Subcutaneous abdominal adipose tissue (tissue), 5 donors: ENCODE data around the gene NOTCH2.

Source experiments
- H3K27ac ChIP-seq: one replicate; pipeline ENCODE4 v1.7.0; 2013; ENCODE audit warnings: low read depth, mild to moderate bottlenecking, inconsistent platforms, low read length, moderate library complexity
- H3K27me3 ChIP-seq, 5 donors: one replicate each; pipeline ENCODE4 v1.7.0; 2013; ENCODE audit warnings: low read length in 5 of 5, inconsistent platforms in 1 of 5; ENCODE audit not compliant: control insufficient read depth in 5 of 5, insufficient read depth in 4 of 5
- H3K36me3 ChIP-seq, 5 donors: one replicate each; pipeline ENCODE4 v1.7.0; 2013; ENCODE audit warnings: low read length in 5 of 5; ENCODE audit not compliant: control insufficient read depth in 5 of 5, insufficient read depth in 5 of 5
- H3K4me1 ChIP-seq, 5 donors: one replicate each; pipeline ENCODE4 v1.7.0; 2013; ENCODE audit warnings: low read length in 5 of 5, mild to moderate bottlenecking in 3 of 5, moderate library complexity in 1 of 5; ENCODE audit not compliant: control insufficient read depth in 5 of 5, insufficient read depth in 5 of 5
- H3K4me3 ChIP-seq, 5 donors: one replicate each; pipeline ENCODE4 v1.7.0; 2013; ENCODE audit warnings: low read length in 5 of 5, low read depth in 1 of 5
- H3K9ac ChIP-seq, 5 donors: one replicate each; pipeline ENCODE4 v1.7.0; 2013; ENCODE audit warnings: low read length in 5 of 5, mild to moderate bottlenecking in 4 of 5, moderate library complexity in 3 of 5
- H3K9me3 ChIP-seq, 5 donors: one replicate each; pipeline ENCODE4 v1.7.0; 2013; ENCODE audit warnings: low read length in 5 of 5; ENCODE audit not compliant: control insufficient read depth in 5 of 5
- donor health status: healthy.
- donor health status: healthy.
- donor health status: healthy.
- donor health status: healthy.
- donor health status: healthy.

Gene NOTCH2

GRCh38 chr1:119898530-119898929, 170.9 kb downstream of the NOTCH2 start:
- no peak overlapping the region for H3K9ac ChIP-seq
- no peak overlapping the region for H3K27ac ChIP-seq
- no peak overlapping the region for H3K4me3 ChIP-seq
- no peaks in the 10 kb centered on the region for H3K4me1 ChIP-seq
- no peaks in the 10 kb centered on the region for H3K9me3 ChIP-seq
- peaks cover 0 to 11% (median 3%) of the 10 kb centered on the region in 5 donors for H3K27me3 ChIP-seq
- H3K36me3 ChIP-seq, result no peaks in the 10 kb centered on the region

- Histone ChIP-seq H3K4me3 (no peak within 1 kb of the TSS), H3K27ac (no peak within 1 kb of the TSS), H3K4me1 (no peaks in the 10 kb centered on the region), H3K9me3 (no peaks in the 10 kb centered on the region), H3K36me3 (no peaks in the 10 kb centered on the region), H3K9ac (no peak within 1 kb of the TSS), H3K27me3 (peaks cover 0 to 11% (median 3%) of the 10 kb centered on the region in 5 donors)
Observed at GRCh38 chr1:119896303-119896702, 173.2 kb downstream of the NOTCH2 start, which contains the start of gene ADAM30. ADAM30 (minus strand) TSS chr1:119896515; CDS start chr1:119896336, 179 bp downstream.

GRCh38 chr1:119895102-119895501, 174.4 kb downstream of the NOTCH2 start:
- no peak overlapping the region for H3K4me3 ChIP-seq
- no peaks in the 10 kb centered on the region for H3K9me3 ChIP-seq
- H3K9ac ChIP-seq, result no peak overlapping the region
- H3K27me3 ChIP-seq, result peaks cover 0 to 11% (median 3%) of the 10 kb centered on the region in 5 donors
- no peak overlapping the region for H3K27ac ChIP-seq
- no peaks in the 10 kb centered on the region for H3K4me1 ChIP-seq
- no peaks in the 10 kb centered on the region for H3K36me3 ChIP-seq

GRCh38 chr1:119893827-119894700, 175.4 kb downstream of the NOTCH2 start:
- H3K9me3 ChIP-seq, result no peaks in the 10 kb centered on the region
- no peaks in the 10 kb centered on the region for H3K36me3 ChIP-seq
- H3K4me3 ChIP-seq, result no peak overlapping the region
- H3K9ac ChIP-seq, result no peak overlapping the region
- H3K4me1 ChIP-seq, result no peaks in the 10 kb centered on the region
- no peak overlapping the region for H3K27ac ChIP-seq
- H3K27me3 ChIP-seq, result peaks cover 0 to 11% (median 3%) of the 10 kb centered on the region in 5 donors

GRCh38 chr1:119893238-119893791, 176.1 kb downstream of the NOTCH2 start:
- H3K4me1 ChIP-seq, result no peaks in the 10 kb centered on the region
- peaks cover 0 to 11% (median 3%) of the 10 kb centered on the region in 5 donors for H3K27me3 ChIP-seq
- H3K9me3 ChIP-seq, result peaks cover 0 to 4% (median 0%) of the 10 kb centered on the region in 5 donors
- no peak overlapping the region for H3K9ac ChIP-seq
- H3K36me3 ChIP-seq, result no peaks in the 10 kb centered on the region
- H3K27ac ChIP-seq, result no peak overlapping the region
- H3K4me3 ChIP-seq, result no peak overlapping the region

GRCh38 chr1:119891386-119891785, 178.1 kb downstream of the NOTCH2 start:
- no peaks in the 10 kb centered on the region for H3K4me1 ChIP-seq
- H3K4me3 ChIP-seq, result no peak overlapping the region
- H3K36me3 ChIP-seq, result no peaks in the 10 kb centered on the region
- H3K27me3 ChIP-seq, result peaks cover 0 to 9% (median 3%) of the 10 kb centered on the region in 5 donors
- H3K9ac ChIP-seq, result no peak overlapping the region
- peaks cover 0 to 4% (median 0%) of the 10 kb centered on the region in 5 donors for H3K9me3 ChIP-seq
- no peak overlapping the region for H3K27ac ChIP-seq

GRCh38 chr1:119888476-119888875, 181.0 kb downstream of the NOTCH2 start:
- H3K27ac ChIP-seq, result no peak overlapping the region
- H3K27me3 ChIP-seq, result no peaks in the 10 kb centered on the region
- H3K4me3 ChIP-seq, result no peak overlapping the region
- no peaks in the 10 kb centered on the region for H3K36me3 ChIP-seq
- H3K9ac ChIP-seq, result no peak overlapping the region
- H3K4me1 ChIP-seq, result peaks cover 0 to 9% (median 6%) of the 10 kb centered on the region in 5 donors
- peaks cover 0 to 4% (median 0%) of the 10 kb centered on the region in 5 donors for H3K9me3 ChIP-seq

- peaks cover 0 to 12% (median 6%) of the 10 kb centered on the region in 5 donors for H3K4me1 ChIP-seq
- peaks cover 0 to 4% (median 0%) of the 10 kb centered on the region in 5 donors for H3K9me3 ChIP-seq
- no peak overlapping the region for H3K4me3 ChIP-seq
- no peaks in the 10 kb centered on the region for H3K36me3 ChIP-seq
- no peaks in the 10 kb centered on the region for H3K27me3 ChIP-seq
- H3K27ac ChIP-seq, result no peak overlapping the region
- H3K9ac ChIP-seq, result no peak overlapping the region
Observed at GRCh38 chr1:119887427-119887826, 182.0 kb downstream of the NOTCH2 start.

GRCh38 chr1:119885903-119886783, 183.3 kb downstream of the NOTCH2 start:
- no peaks in the 10 kb centered on the region for H3K27me3 ChIP-seq
- no peaks in the 10 kb centered on the region for H3K36me3 ChIP-seq
- no peak overlapping the region for H3K9ac ChIP-seq
- no peak overlapping the region for H3K4me3 ChIP-seq
- H3K4me1 ChIP-seq, result peaks cover 0 to 14% (median 6%) of the 10 kb centered on the region in 5 donors
- no peak overlapping the region for H3K27ac ChIP-seq
- peaks cover 0 to 4% (median 0%) of the 10 kb centered on the region in 5 donors for H3K9me3 ChIP-seq
